ENCODE data around the gene THRB.

Gene THRB

DNA sequence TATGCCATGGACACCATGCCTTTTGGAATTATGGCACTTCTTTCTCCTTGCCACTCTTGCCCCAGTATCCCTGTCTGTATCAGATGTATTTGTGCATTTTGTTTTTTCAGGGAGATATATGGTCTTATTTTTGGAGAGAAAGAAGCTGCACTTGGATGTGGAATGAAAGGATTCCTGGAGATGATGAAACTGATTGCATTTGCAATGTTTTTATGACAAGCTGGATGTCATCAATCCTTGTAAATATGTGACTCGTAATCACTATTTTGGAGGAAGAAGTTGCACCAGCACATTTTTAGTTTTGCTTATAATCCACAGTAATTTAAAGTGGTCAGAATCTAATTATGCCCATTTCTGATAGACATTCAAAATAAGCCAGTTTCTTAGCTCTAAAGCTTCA is 384.6 kb downstream of the THRB start:
- H3K36me3 ChIP-seq (ENCODE audit: control insufficient read depth in 2 of 2, insufficient read depth in 1 of 2, low read length in 2 of 2) = no peaks in the 10 kb centered on the region
- CTCF ChIA-PET = no interaction called here
- H3K9me3 ChIP-seq (ENCODE audit: control insufficient read depth, insufficient read depth, low read depth, low read length) = no peaks in the 10 kb centered on the region
- no peak overlapping the region for H3K4me3 ChIP-seq (ENCODE audit: low read depth, low read length)
- POLR2A ChIA-PET = no interaction called here
- no peak overlapping the region for H3K27ac ChIP-seq (ENCODE audit: extremely low read depth, low read depth, low read length)
- TF ChIP-seq ZBTB8A (tag by site-specific recombination; IDR thresholded peaks at IDR 0.05) (no peak), BCL11A (tag by site-specific recombination; IDR thresholded peaks at IDR 0.05; ENCODE audit: low read depth) (no peak), ZNF777 (tag by site-specific recombination; IDR thresholded peaks at IDR 0.05; ENCODE audit: borderline replicate concordance) (no peak), ZNF133 (tag by site-specific recombination; IDR thresholded peaks at IDR 0.05) (no peak), ZNF76 (tag by site-specific recombination; IDR thresholded peaks at IDR 0.05; ENCODE audit: borderline replicate concordance, low read depth) (no peak), ZFP37 (tag by site-specific recombination; IDR thresholded peaks at IDR 0.05) (no peak), ZBTB21 (tag by site-specific recombination; IDR thresholded peaks at IDR 0.05) (no peak), ZNF621 (tag by site-specific recombination; IDR thresholded peaks at IDR 0.05) (no peak), ZNF114 (tag by site-specific recombination; IDR thresholded peaks at IDR 0.05) (no peak)
- TF ChIP-seq, protein P1, sequence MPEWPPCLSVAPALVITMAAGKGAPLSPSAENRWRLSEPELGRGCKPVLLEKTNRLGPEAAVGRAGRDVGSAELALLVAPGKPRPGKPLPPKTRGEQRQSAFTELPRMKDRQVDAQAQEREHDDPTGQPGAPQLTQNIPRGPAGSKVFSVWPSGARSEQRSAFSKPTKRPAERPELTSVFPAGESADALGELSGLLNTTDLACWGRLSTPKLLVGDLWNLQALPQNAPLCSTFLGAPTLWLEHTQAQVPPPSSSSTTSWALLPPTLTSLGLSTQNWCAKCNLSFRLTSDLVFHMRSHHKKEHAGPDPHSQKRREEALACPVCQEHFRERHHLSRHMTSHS (tag by site-specific recombination; IDR thresholded peaks at IDR 0.05) = no peak
- TF ChIP-seq, protein P2, sequence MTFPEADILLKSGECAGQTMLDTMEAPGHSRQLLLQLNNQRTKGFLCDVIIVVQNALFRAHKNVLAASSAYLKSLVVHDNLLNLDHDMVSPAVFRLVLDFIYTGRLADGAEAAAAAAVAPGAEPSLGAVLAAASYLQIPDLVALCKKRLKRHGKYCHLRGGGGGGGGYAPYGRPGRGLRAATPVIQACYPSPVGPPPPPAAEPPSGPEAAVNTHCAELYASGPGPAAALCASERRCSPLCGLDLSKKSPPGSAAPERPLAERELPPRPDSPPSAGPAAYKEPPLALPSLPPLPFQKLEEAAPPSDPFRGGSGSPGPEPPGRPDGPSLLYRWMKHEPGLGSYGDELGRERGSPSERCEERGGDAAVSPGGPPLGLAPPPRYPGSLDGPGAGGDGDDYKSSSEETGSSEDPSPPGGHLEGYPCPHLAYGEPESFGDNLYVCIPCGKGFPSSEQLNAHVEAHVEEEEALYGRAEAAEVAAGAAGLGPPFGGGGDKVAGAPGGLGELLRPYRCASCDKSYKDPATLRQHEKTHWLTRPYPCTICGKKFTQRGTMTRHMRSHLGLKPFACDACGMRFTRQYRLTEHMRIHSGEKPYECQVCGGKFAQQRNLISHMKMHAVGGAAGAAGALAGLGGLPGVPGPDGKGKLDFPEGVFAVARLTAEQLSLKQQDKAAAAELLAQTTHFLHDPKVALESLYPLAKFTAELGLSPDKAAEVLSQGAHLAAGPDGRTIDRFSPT (tag by site-specific recombination; IDR thresholded peaks at IDR 0.05) = no peak
- TF ChIP-seq, protein P3, sequence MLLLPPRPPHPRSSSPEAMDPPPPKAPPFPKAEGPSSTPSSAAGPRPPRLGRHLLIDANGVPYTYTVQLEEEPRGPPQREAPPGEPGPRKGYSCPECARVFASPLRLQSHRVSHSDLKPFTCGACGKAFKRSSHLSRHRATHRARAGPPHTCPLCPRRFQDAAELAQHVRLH (tag by site-specific recombination; IDR thresholded peaks at IDR 0.05) = no peak
- TF ChIP-seq, protein P4, sequence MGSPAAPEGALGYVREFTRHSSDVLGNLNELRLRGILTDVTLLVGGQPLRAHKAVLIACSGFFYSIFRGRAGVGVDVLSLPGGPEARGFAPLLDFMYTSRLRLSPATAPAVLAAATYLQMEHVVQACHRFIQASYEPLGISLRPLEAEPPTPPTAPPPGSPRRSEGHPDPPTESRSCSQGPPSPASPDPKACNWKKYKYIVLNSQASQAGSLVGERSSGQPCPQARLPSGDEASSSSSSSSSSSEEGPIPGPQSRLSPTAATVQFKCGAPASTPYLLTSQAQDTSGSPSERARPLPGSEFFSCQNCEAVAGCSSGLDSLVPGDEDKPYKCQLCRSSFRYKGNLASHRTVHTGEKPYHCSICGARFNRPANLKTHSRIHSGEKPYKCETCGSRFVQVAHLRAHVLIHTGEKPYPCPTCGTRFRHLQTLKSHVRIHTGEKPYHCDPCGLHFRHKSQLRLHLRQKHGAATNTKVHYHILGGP (tag by site-specific recombination; IDR thresholded peaks at IDR 0.05) = no peak
- TF ChIP-seq, protein P5, sequence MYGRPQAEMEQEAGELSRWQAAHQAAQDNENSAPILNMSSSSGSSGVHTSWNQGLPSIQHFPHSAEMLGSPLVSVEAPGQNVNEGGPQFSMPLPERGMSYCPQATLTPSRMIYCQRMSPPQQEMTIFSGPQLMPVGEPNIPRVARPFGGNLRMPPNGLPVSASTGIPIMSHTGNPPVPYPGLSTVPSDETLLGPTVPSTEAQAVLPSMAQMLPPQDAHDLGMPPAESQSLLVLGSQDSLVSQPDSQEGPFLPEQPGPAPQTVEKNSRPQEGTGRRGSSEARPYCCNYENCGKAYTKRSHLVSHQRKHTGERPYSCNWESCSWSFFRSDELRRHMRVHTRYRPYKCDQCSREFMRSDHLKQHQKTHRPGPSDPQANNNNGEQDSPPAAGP (tag by site-specific recombination; IDR thresholded peaks at IDR 0.05) = no peak
- TF ChIP-seq, protein P6, sequence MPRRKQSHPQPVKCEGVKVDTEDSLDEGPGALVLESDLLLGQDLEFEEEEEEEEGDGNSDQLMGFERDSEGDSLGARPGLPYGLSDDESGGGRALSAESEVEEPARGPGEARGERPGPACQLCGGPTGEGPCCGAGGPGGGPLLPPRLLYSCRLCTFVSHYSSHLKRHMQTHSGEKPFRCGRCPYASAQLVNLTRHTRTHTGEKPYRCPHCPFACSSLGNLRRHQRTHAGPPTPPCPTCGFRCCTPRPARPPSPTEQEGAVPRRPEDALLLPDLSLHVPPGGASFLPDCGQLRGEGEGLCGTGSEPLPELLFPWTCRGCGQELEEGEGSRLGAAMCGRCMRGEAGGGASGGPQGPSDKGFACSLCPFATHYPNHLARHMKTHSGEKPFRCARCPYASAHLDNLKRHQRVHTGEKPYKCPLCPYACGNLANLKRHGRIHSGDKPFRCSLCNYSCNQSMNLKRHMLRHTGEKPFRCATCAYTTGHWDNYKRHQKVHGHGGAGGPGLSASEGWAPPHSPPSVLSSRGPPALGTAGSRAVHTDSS (tag by site-specific recombination; IDR thresholded peaks at IDR 0.05) = no peak
- TF ChIP-seq, protein P7, sequence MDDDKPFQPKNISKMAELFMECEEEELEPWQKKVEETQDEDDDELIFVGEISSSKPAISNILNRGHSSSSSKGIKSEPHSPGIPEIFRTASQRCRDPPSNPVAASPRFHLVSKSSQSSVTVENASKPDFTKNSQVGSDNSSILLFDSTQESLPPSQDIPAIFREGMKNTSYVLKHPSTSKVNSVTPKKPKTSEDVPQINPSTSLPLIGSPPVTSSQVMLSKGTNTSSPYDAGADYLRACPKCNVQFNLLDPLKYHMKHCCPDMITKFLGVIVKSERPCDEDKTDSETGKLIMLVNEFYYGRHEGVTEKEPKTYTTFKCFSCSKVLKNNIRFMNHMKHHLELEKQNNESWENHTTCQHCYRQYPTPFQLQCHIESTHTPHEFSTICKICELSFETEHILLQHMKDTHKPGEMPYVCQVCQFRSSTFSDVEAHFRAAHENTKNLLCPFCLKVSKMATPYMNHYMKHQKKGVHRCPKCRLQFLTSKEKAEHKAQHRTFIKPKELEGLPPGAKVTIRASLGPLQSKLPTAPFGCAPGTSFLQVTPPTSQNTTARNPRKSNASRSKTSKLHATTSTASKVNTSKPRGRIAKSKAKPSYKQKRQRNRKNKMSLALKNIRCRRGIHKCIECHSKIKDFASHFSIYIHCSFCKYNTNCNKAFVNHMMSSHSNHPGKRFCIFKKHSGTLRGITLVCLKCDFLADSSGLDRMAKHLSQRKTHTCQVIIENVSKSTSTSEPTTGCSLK (tag by site-specific recombination; IDR thresholded peaks at IDR 0.05) = no peak
- TF ChIP-seq, protein P8, sequence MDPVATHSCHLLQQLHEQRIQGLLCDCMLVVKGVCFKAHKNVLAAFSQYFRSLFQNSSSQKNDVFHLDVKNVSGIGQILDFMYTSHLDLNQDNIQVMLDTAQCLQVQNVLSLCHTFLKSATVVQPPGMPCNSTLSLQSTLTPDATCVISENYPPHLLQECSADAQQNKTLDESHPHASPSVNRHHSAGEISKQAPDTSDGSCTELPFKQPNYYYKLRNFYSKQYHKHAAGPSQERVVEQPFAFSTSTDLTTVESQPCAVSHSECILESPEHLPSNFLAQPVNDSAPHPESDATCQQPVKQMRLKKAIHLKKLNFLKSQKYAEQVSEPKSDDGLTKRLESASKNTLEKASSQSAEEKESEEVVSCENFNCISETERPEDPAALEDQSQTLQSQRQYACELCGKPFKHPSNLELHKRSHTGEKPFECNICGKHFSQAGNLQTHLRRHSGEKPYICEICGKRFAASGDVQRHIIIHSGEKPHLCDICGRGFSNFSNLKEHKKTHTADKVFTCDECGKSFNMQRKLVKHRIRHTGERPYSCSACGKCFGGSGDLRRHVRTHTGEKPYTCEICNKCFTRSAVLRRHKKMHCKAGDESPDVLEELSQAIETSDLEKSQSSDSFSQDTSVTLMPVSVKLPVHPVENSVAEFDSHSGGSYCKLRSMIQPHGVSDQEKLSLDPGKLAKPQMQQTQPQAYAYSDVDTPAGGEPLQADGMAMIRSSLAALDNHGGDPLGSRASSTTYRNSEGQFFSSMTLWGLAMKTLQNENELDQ (tag by site-specific recombination; IDR thresholded peaks at IDR 0.05; ENCODE audit: low read depth) = no peak
- no peaks in the 10 kb centered on the region for H3K4me1 ChIP-seq (ENCODE audit: control insufficient read depth, insufficient read depth, low read length)
